ENCODE data around the gene GAP43.

GAP43 gene

DNA sequence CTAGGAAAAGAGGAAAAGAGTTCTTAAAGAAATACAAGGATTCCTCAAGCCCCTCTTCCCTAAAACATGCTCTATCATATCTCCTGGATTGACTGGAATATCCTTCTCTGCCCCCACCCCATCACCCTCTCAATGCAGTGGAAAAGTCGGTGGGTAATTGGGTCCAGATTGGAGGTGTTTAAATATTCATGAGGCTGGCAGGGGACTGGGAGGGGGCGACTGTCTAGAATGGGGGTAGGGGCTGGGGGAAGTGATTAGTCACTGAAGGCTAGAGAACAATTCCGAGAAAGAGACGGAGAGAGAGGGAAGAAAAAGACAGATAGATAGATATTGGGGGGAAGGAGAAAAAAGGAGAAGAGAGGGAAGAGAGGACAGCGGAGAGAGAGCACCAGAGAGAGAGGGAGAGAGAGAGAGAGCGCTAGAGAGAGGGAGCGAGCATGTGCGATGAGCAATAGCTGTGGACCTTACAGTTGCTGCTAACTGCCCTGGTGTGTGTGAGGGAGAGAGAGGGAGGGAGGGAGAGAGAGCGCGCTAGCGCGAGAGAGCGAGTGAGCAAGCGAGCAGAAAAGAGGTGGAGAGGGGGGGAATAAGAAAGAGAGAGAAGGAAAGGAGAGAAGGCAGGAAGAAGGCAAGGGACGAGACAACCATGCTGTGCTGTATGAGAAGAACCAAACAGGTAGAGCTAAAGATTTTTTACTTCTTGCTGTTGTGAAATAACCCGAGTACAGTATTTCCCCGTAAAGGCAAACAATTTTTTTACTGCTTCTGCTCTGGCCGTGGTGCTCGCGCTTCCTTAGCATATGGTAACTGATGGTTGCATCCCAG is at the start of gene GAP43:
GAP43 (plus strand) TSS at position 467 of the 825 bp plus-strand sequence; CDS start at position 647, 180 bp downstream.
- Histone ChIP-seq H3K79me2 (ENCODE audit: control insufficient read depth, insufficient read depth, low read length, unreplicated experiment) (no peaks in the 10 kb centered on the region), H3K4me3 (ENCODE audit: low read depth, low read length) (peak within 1 kb of the TSS; percentile 69), H3K27me3 (ENCODE audit: insufficient read depth, low read length) (peaks cover 18% of the 10 kb centered on the region), H3K27ac (ENCODE audit: low read depth, low read length) (no peak within 1 kb of the TSS), H3K36me3 (ENCODE audit: insufficient read depth, low read length) (no peaks in the 10 kb centered on the region), H2AFZ (ENCODE audit: low read length, unreplicated experiment) (peak within 1 kb of the TSS; percentile 64), H3K4me1 (ENCODE audit: control insufficient read depth, insufficient read depth, low read length, unreplicated experiment) (peaks cover 9% of the 10 kb centered on the region)

DNA sequence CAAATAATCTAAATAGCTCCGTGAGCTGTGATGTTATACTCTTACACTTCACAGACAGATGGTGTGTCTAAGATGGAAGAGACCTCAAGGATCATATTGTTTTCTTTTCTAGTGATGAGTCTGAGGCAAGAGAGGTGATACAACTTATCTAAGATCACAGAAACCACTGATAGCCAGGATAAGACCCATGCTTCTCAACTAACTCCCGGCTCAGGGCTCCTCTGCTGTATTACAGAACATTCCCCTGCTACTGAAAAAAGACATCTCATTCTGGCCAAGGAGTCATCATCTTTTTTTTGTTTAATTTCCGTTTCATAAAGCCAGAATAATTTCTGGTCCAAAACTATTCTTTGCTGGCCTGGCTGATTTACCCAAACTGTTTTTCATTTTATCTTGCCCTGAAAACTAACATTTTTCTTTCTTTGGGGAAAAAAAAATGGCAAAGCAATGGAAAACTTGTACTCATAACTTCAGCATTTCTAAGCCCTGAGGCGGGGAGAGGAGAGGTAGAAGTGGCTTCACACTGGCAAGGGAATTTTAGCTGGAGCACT is 46.9 kb upstream of the GAP43 start:
- Histone ChIP-seq H3K4me3 (ENCODE audit: low read depth, low read length) (no peak overlapping the region), H3K4me1 (ENCODE audit: control insufficient read depth, insufficient read depth, low read length, unreplicated experiment) (no peaks in the 10 kb centered on the region), H3K79me2 (ENCODE audit: control insufficient read depth, insufficient read depth, low read length, unreplicated experiment) (no peaks in the 10 kb centered on the region), H3K27ac (ENCODE audit: low read depth, low read length) (no peak overlapping the region), H2AFZ (ENCODE audit: low read length, unreplicated experiment) (no peak overlapping the region), H3K36me3 (ENCODE audit: insufficient read depth, low read length) (no peaks in the 10 kb centered on the region), H3K27me3 (ENCODE audit: insufficient read depth, low read length) (peaks cover 4% of the 10 kb centered on the region; the same call in 1 of the 2 replicates)

DNA sequence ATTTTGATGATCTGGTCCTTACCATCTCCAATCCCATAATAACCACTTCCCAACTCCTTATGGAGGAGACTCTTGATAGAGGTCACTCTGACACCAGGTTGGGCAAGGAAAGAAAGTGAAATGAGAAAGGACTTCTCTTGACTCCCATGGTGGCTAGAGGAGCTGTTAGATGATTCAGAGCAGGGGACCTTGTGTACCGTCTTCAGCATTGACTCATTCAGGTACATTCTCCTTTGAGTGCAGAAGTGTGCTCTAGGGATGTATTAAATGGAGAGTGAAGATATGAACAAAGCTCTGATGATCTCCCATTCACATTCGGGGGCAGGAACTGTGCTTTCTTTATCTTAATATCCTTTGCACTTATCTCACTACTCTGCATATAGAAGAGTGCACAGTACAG is 46.3 kb upstream of the GAP43 start:
- H3K27ac ChIP-seq (ENCODE audit: low read depth, low read length), result no peak overlapping the region
- H2AFZ ChIP-seq (ENCODE audit: low read length, unreplicated experiment), result no peak overlapping the region
- H3K4me1 ChIP-seq (ENCODE audit: control insufficient read depth, insufficient read depth, low read length, unreplicated experiment), result no peaks in the 10 kb centered on the region
- H3K4me3 ChIP-seq (ENCODE audit: low read depth, low read length), result no peak overlapping the region
- peaks cover 4% of the 10 kb centered on the region; the same call in 1 of the 2 replicates for H3K27me3 ChIP-seq (ENCODE audit: insufficient read depth, low read length)
- no peaks in the 10 kb centered on the region for H3K36me3 ChIP-seq (ENCODE audit: insufficient read depth, low read length)
- no peaks in the 10 kb centered on the region for H3K79me2 ChIP-seq (ENCODE audit: control insufficient read depth, insufficient read depth, low read length, unreplicated experiment)

GRCh38 chr3:115578331-115578730 is 45.0 kb upstream of the GAP43 start:
- Histone ChIP-seq H3K4me3 (ENCODE audit: low read depth, low read length) (no peak overlapping the region), H3K4me1 (ENCODE audit: control insufficient read depth, insufficient read depth, low read length, unreplicated experiment) (no peaks in the 10 kb centered on the region), H3K79me2 (ENCODE audit: control insufficient read depth, insufficient read depth, low read length, unreplicated experiment) (no peaks in the 10 kb centered on the region), H3K36me3 (ENCODE audit: insufficient read depth, low read length) (no peaks in the 10 kb centered on the region), H3K27me3 (ENCODE audit: insufficient read depth, low read length) (peaks cover 4% of the 10 kb centered on the region; the same call in 1 of the 2 replicates), H3K27ac (ENCODE audit: low read depth, low read length) (no peak overlapping the region), H2AFZ (ENCODE audit: low read length, unreplicated experiment) (no peak overlapping the region)

GRCh38 chr3:115580566-115580965 is 42.7 kb upstream of the GAP43 start:
- no peaks in the 10 kb centered on the region for H3K79me2 ChIP-seq (ENCODE audit: control insufficient read depth, insufficient read depth, low read length, unreplicated experiment)
- no peaks in the 10 kb centered on the region for H3K4me1 ChIP-seq (ENCODE audit: control insufficient read depth, insufficient read depth, low read length, unreplicated experiment)
- no peaks in the 10 kb centered on the region for H3K36me3 ChIP-seq (ENCODE audit: insufficient read depth, low read length)
- H2AFZ ChIP-seq (ENCODE audit: low read length, unreplicated experiment), result no peak overlapping the region
- H3K27me3 ChIP-seq (ENCODE audit: insufficient read depth, low read length), result no peaks in the 10 kb centered on the region
- H3K4me3 ChIP-seq (ENCODE audit: low read depth, low read length), result no peak overlapping the region
- no peak overlapping the region for H3K27ac ChIP-seq (ENCODE audit: low read depth, low read length)

DNA sequence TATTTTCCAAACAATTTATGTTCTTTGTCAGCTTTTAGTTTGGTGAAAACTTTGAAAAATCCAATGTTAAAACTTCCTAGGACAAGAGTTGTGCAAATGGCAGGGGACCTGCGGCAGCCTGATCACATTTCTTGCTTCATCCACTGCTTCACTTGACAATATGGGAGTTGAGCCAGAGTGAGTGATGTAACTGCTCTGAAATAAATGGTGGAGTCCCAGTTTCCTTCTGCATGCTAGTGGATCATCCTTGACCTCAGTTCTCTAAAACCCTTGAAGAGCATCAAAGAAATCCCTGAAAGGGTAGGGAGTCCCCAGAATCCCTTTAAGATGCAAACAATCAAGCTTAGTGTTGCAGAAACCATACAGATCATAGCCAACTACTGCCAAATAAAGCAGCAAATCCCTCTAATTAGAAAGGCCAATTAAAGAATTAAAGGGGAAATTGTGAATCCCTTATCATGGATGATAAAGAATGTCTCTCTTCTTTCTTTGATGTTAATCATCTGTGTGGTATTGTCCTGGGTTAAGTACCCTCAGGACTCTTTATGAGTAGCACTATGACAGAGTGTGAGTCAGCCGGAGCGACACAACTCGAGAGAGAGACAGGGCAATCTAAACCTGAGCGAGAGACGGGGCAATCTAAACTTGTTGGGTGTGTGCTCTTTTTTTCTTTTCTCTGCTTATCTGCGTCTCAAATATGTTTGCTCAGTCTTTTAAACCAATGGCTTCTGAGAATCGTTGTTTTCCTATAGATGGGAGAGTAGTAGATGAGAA is 41.8 kb upstream of the GAP43 start:
- H3K4me3 ChIP-seq (ENCODE audit: low read depth, low read length), result no peak overlapping the region
- no peaks in the 10 kb centered on the region for H3K27me3 ChIP-seq (ENCODE audit: insufficient read depth, low read length)
- H3K27ac ChIP-seq (ENCODE audit: low read depth, low read length), result no peak overlapping the region
- no peaks in the 10 kb centered on the region for H3K36me3 ChIP-seq (ENCODE audit: insufficient read depth, low read length)
- no peaks in the 10 kb centered on the region for H3K79me2 ChIP-seq (ENCODE audit: control insufficient read depth, insufficient read depth, low read length, unreplicated experiment)
- H3K4me1 ChIP-seq (ENCODE audit: control insufficient read depth, insufficient read depth, low read length, unreplicated experiment), result no peaks in the 10 kb centered on the region
- H2AFZ ChIP-seq (ENCODE audit: low read length, unreplicated experiment), result no peak overlapping the region

DNA sequence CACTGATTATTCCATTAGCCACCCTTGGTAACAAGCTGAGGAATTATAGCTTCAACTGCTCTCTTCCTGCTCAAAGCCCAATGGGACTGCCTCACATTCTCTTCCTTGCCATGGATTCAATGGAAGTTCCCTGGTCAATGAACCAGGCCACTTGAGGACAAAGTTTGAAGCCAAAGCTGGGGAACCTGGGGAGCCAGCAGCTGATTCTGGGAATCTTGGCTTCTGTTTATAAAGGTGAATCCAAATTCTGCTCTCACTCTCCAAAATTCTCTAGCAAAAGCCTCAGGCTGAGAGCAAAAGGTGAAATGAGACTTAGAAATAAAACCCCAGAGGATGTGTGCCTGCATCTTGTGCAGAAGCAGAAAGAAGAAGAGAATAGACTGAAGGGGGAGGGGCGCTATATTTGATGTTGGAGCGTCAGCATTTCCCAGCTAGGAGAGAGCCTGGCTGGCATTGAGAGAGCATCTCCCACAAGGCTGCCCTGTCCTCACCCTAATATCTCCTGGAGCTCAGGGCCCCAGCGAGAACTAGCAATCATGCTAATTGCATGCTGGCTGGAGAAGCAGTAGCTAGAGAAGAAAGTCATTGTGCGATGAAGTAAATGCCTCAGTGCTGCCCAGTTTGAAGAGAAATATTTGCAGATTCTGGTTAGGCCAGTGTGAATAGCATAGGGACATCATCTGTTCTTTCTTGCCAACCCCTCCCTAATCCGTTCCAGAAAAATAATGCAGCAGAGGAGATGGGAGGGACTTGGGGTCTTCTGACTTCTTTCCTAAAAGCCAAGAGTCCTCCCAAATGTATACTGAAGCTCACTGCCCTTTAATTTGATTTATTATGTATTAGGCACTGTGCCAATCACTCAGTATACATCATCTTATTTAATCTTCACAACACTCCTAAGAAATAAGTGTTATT is 34.9 kb upstream of the GAP43 start:
- no peaks in the 10 kb centered on the region for H3K4me1 ChIP-seq (ENCODE audit: control insufficient read depth, insufficient read depth, low read length, unreplicated experiment)
- H3K27me3 ChIP-seq (ENCODE audit: insufficient read depth, low read length), result peaks cover 8% of the 10 kb centered on the region; the same call in 1 of the 2 replicates
- H3K27ac ChIP-seq (ENCODE audit: low read depth, low read length), result no peak overlapping the region
- H2AFZ ChIP-seq (ENCODE audit: low read length, unreplicated experiment), result no peak overlapping the region
- H3K4me3 ChIP-seq (ENCODE audit: low read depth, low read length), result no peak overlapping the region
- H3K79me2 ChIP-seq (ENCODE audit: control insufficient read depth, insufficient read depth, low read length, unreplicated experiment), result no peaks in the 10 kb centered on the region
- H3K36me3 ChIP-seq (ENCODE audit: insufficient read depth, low read length), result no peaks in the 10 kb centered on the region

GRCh38 chr3:115590873-115591272 is 32.4 kb upstream of the GAP43 start:
- H3K4me3 ChIP-seq (ENCODE audit: low read depth, low read length), result no peak overlapping the region
- peaks cover 8% of the 10 kb centered on the region; the same call in 1 of the 2 replicates for H3K27me3 ChIP-seq (ENCODE audit: insufficient read depth, low read length)
- no peaks in the 10 kb centered on the region for H3K79me2 ChIP-seq (ENCODE audit: control insufficient read depth, insufficient read depth, low read length, unreplicated experiment)
- no peak overlapping the region for H3K27ac ChIP-seq (ENCODE audit: low read depth, low read length)
- no peaks in the 10 kb centered on the region for H3K4me1 ChIP-seq (ENCODE audit: control insufficient read depth, insufficient read depth, low read length, unreplicated experiment)
- H3K36me3 ChIP-seq (ENCODE audit: insufficient read depth, low read length), result no peaks in the 10 kb centered on the region
- H2AFZ ChIP-seq (ENCODE audit: low read length, unreplicated experiment), result no peak overlapping the region

- Histone ChIP-seq H3K79me2 (ENCODE audit: control insufficient read depth, insufficient read depth, low read length, unreplicated experiment) (no peaks in the 10 kb centered on the region), H3K36me3 (ENCODE audit: insufficient read depth, low read length) (no peaks in the 10 kb centered on the region), H3K4me1 (ENCODE audit: control insufficient read depth, insufficient read depth, low read length, unreplicated experiment) (no peaks in the 10 kb centered on the region), H3K27ac (ENCODE audit: low read depth, low read length) (no peak overlapping the region), H3K27me3 (ENCODE audit: insufficient read depth, low read length) (no peaks in the 10 kb centered on the region), H2AFZ (ENCODE audit: low read length, unreplicated experiment) (no peak overlapping the region), H3K4me3 (ENCODE audit: low read depth, low read length) (no peak overlapping the region)
Observed at GRCh38 chr3:115595611-115596275, 27.6 kb upstream of the GAP43 start.

Measured in ACC112 (cell line).